Spleen (tissue), 7 donors: ENCODE results near the gene GALNT18.

Experiments
- POLR2A ChIP-seq, 3 donors: fragments of 450-650 bp; IDR thresholded peaks; one replicate each; pipeline ENCODE4 v1.5.1; 2017; ENCODE audit warnings: antibody characterized with exemption in 3 of 3, mild to moderate bottlenecking in 1 of 3
- POLR2AphosphoS5 ChIP-seq, 3 donors: sonication (generic); formaldehyde crosslinking; IDR thresholded peaks; one replicate each; pipeline ENCODE4 v1.5.1; 2017; ENCODE audit warnings: antibody characterized with exemption in 3 of 3
- TF ChIP-seq, protein P1 (sequence below), 11 experiments: fragments of 200-600 bp in 7 of 11; fragments of 450-650 bp in 4 of 11; sonication (generic) in 4 of 11; IDR thresholded peaks in 8 of 11; conservative IDR thresholded peaks in 3 of 11; 1 replicate in 7 of 11; 2 replicates in 4 of 11; pipeline versions ENCODE4 v1.4.0 to v1.8.0; 2016 to 2021; ENCODE audit warnings: antibody characterized with exemption in 11 of 11, inconsistent platforms in 4 of 11, mild to moderate bottlenecking in 1 of 11
- donor health status: DM: no; HTN: no; CAD: no; lungs with moderate emphysema.
- donor health status: DM: no; HTN: no; CAD: no.
- donor health status: DM: no; HTN: no; CAD: no.

DNA sequence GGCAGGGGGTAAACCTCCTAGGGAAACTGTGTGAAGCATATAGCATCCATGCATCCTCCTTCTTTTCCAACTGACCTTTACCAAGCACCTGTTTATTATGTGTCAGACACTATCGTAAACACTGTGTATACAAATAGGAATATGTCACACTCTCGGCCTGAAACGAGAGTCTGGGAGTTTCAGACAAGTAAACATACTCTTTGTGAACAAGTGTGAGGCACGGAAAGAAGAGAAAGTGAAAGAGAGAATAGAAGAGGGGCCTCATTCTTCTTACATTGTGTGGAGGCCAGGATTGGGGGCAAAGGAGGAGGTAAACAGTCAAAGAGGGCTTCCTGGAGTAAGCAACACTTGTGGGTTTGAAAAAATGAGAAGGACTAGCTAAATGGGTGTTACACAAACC is 285.1 kb downstream of the GALNT18 start:
- TF ChIP-seq, protein P1, sequence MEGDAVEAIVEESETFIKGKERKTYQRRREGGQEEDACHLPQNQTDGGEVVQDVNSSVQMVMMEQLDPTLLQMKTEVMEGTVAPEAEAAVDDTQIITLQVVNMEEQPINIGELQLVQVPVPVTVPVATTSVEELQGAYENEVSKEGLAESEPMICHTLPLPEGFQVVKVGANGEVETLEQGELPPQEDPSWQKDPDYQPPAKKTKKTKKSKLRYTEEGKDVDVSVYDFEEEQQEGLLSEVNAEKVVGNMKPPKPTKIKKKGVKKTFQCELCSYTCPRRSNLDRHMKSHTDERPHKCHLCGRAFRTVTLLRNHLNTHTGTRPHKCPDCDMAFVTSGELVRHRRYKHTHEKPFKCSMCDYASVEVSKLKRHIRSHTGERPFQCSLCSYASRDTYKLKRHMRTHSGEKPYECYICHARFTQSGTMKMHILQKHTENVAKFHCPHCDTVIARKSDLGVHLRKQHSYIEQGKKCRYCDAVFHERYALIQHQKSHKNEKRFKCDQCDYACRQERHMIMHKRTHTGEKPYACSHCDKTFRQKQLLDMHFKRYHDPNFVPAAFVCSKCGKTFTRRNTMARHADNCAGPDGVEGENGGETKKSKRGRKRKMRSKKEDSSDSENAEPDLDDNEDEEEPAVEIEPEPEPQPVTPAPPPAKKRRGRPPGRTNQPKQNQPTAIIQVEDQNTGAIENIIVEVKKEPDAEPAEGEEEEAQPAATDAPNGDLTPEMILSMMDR (IDR thresholded peaks at IDR 0.05 in 8 of 11, conservative IDR thresholded peaks at IDR 0.05 in 3 of 11), result no peak
- no peak for TF ChIP-seq POLR2A (IDR thresholded peaks at IDR 0.05)
- no peak for TF ChIP-seq POLR2AphosphoS5 (IDR thresholded peaks at IDR 0.05)
